Neural cell (in vitro differentiated cells): ENCODE data around the gene LPGAT1. TPM values are rescaled to one million over a fixed set of nuclear protein-coding genes. Genes with fewer than 3 reads are reported as not detected.

Experiments used
- H2AFZ ChIP-seq: fragments of 200-600, 300-800 bp; sonication (generic), shearing (Covaris generic); 2 replicates; pipeline ENCODE4 v1.6.0; 2014; ENCODE audit warnings: low read depth, mild to moderate bottlenecking, antibody characterized with exemption, low read length, moderate library complexity
- H3F3A ChIP-seq: fragments of 200-600 bp; shearing (Covaris generic); 2 replicates; pipeline ENCODE4 v1.6.1; 2016; ENCODE audit warnings: mild to moderate bottlenecking, moderate library complexity, mixed read lengths, antibody characterized with exemption, low read length; ENCODE audit not compliant: insufficient read depth, poor library complexity, severe bottlenecking
- H3K27ac ChIP-seq: fragments of 200-600, 300-800 bp; sonication (generic), shearing (Covaris generic); 2 replicates; pipeline ENCODE4 v1.5.1; 2014; ENCODE audit warnings: mild to moderate bottlenecking, low read length, moderate library complexity
- H3K27me3 ChIP-seq: fragments of 300-800, 200-600 bp; sonication (generic), shearing (Covaris generic); 2 replicates; pipeline ENCODE4 v1.6.0; 2014; ENCODE audit warnings: mild to moderate bottlenecking, low read depth, low read length, moderate library complexity; ENCODE audit not compliant: insufficient read depth
- H3K36me3 ChIP-seq: fragments of 300-800, 200-600 bp; sonication (generic), shearing (Covaris generic); 2 replicates; pipeline ENCODE4 v1.5.1; 2014; ENCODE audit warnings: mild to moderate bottlenecking, antibody characterized with exemption, low read length, moderate library complexity; ENCODE audit not compliant: insufficient read depth
- H3K4me2 ChIP-seq: fragments of 300-800, 200-600 bp; sonication (generic), shearing (Covaris generic); 2 replicates; pipeline ENCODE4 v1.6.0; 2014; ENCODE audit warnings: mild to moderate bottlenecking, low read length
- H3K4me3 ChIP-seq: fragments of 300-800, 200-600 bp; sonication (generic), shearing (Covaris generic); 2 replicates; pipeline ENCODE4 v1.5.1; 2014; ENCODE audit warnings: mild to moderate bottlenecking, low read length, moderate library complexity
- H3K79me2 ChIP-seq: fragments of 200-600 bp; shearing (Covaris generic); replicated peaks from 2 replicates; pipeline ENCODE4 v1.6.0; 2014; ENCODE audit warnings: mild to moderate bottlenecking, low read length, moderate library complexity; ENCODE audit not compliant: insufficient read depth
- H3K9ac ChIP-seq: fragments of 300-800, 200-600 bp; sonication (generic), shearing (Covaris generic); 2 replicates; pipeline ENCODE4 v1.6.1; 2016; ENCODE audit warnings: mild to moderate bottlenecking, low read length, mixed read lengths
- H3K9me2 ChIP-seq: fragments of 200-600 bp; shearing (Covaris generic); 2 replicates; pipeline ENCODE4 v1.6.1; 2016; ENCODE audit warnings: mild to moderate bottlenecking, low read length, mixed read lengths; ENCODE audit not compliant: insufficient read depth
- H3K9me3 ChIP-seq: fragments of 200-600, 300-800 bp; sonication (generic), shearing (Covaris generic); 2 replicates; pipeline ENCODE4 v1.6.1; 2016; ENCODE audit warnings: mild to moderate bottlenecking, mixed run types, low read length, moderate library complexity, mixed read lengths
- H4K20me1 ChIP-seq: fragments of 200-600 bp; shearing (Covaris generic); 2 replicates; pipeline ENCODE4 v1.6.1; 2016; ENCODE audit warnings: mild to moderate bottlenecking, mixed run types; ENCODE audit not compliant: insufficient read depth
- EP300 ChIP-seq: fragments of 450-650 bp; conservative IDR thresholded peaks from 2 replicates; pipeline ENCODE4 v1.6.1; 2014; ENCODE audit warnings: antibody characterized with exemption, mild to moderate bottlenecking, moderate library complexity; ENCODE audit not compliant: poor library complexity, severe bottlenecking
- EZH2 ChIP-seq: fragments of 200-600, 300-800 bp; shearing (Covaris generic), sonication (generic); IDR thresholded peaks from 2 replicates; pipeline ENCODE4 v1.6.1; 2014; ENCODE audit warnings: antibody characterized with exemption, low read length, borderline replicate concordance, mild to moderate bottlenecking; ENCODE audit not compliant: insufficient read depth, poor library complexity, severe bottlenecking
- MXI1 ChIP-seq: fragments of 450-650 bp; conservative IDR thresholded peaks from 2 replicates; pipeline ENCODE4 v1.6.1; 2014; ENCODE audit warnings: antibody characterized with exemption, mild to moderate bottlenecking; ENCODE audit not compliant: poor library complexity, severe bottlenecking
- POLR2AphosphoS5 ChIP-seq: IDR thresholded peaks from 2 replicates; pipeline ENCODE4 v1.6.1; 2012
- RAD21 ChIP-seq: fragments of 450-650 bp; conservative IDR thresholded peaks from 2 replicates; pipeline ENCODE4 v1.6.1; 2014; ENCODE audit warnings: antibody characterized with exemption, mild to moderate bottlenecking, moderate library complexity
- SMC3 ChIP-seq: fragments of 450-650 bp; conservative IDR thresholded peaks from 2 replicates; pipeline ENCODE4 v1.6.1; 2014; ENCODE audit warnings: antibody characterized with exemption, mild to moderate bottlenecking, moderate library complexity; ENCODE audit not compliant: poor library complexity
- TAF1 ChIP-seq: IDR thresholded peaks from 2 replicates; pipeline ENCODE4 v1.6.1; 2012; ENCODE audit warnings: low read depth
- polyA plus RNA-seq: library from polyadenylated mRNA; depleted of rRNA; stranded (reverse); fragments of >200 nt; gene quantifications from 2 replicates; pipeline ENCODE4 v1.2.3, GENCODE V29; 2014
- TF ChIP-seq, protein P1 (sequence below): IDR thresholded peaks from 2 replicates; pipeline ENCODE4 v1.6.1; 2012; ENCODE audit warnings: borderline replicate concordance
- TF ChIP-seq, protein P2 (sequence below): fragments of 450-650 bp; IDR thresholded peaks from 2 replicates; pipeline ENCODE4 v1.5.1; 2014; ENCODE audit warnings: antibody characterized with exemption, mild to moderate bottlenecking, moderate library complexity; ENCODE audit not compliant: poor library complexity, severe bottlenecking

The LPGAT1 gene
- polyA plus RNA-seq, 1 donor from 2014 or later, result 53.1 TPM

DNA sequence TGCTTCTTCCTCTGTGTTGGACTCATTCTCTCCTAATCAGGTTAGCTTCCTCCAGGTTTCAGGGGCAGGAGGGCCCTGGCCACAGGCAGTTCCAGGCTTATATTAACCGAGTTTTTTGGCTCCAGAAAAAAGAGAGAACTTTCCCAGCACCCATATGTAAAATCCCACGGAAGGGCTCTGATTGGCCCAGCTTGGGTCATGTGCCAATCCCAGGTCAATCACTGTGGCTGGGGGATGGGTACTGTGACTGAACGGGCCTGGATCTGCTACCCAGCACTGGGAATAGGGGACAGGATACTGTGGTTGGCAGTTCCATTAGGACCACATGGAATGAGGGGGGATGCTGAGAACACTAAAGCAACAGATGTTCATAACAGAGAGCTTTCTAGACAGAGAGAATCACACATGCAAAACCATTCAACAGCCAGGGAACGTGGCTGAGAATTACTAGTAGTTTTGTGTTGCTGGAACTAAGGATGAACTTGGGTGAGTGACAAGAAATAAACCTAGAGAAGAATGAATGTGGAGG, 104.0 kb downstream of the LPGAT1 start:
- Histone ChIP-seq H3K4me3 (no peak overlapping the region), H3K79me2 (no peaks in the 10 kb centered on the region), H3K4me2 (no peak overlapping the region), H3K27me3 (no peaks in the 10 kb centered on the region), H3K9me3 (no peaks in the 10 kb centered on the region), H2AFZ (no peak overlapping the region), H3K36me3 (no peaks in the 10 kb centered on the region), H3K9ac (no peak overlapping the region), H3K9me2 (no peaks in the 10 kb centered on the region), H4K20me1 (no peaks in the 10 kb centered on the region), H3F3A (no peaks in the 10 kb centered on the region), H3K27ac (no peak overlapping the region)
- TF ChIP-seq SMC3, result no peak
- TF ChIP-seq EP300, result no peak
- no peak for TF ChIP-seq TAF1

DNA sequence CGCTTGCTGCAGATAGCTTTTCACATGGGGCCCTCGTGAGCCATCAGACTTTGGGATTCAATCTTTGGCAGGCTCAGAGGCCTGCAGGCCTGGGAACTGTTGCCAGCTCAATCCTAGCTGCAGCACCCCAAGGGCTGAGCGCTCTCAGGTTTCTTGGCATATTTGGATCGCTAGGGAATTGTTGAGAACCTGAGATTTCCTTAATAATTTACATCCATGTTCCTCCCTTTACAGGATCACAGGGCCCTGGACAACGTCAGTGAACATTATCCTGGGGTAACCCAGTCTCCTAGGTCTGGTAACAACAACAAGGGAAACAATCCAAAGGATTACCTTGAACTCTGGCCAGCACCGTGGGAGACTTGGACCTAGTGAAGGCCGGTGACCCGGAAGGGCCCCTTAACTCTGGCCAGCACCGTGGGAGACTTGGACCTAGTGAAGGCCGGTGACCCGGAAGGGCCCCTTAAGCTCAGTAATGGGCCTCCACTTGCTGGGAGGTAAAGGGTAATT, 105.8 kb downstream of the LPGAT1 start:
- Histone ChIP-seq H3K4me2 (no peak overlapping the region), H2AFZ (no peak overlapping the region), H4K20me1 (no peaks in the 10 kb centered on the region), H3F3A (no peaks in the 10 kb centered on the region), H3K36me3 (no peaks in the 10 kb centered on the region), H3K4me3 (no peak overlapping the region), H3K9me3 (no peaks in the 10 kb centered on the region), H3K27ac (no peak overlapping the region), H3K9ac (no peak overlapping the region), H3K79me2 (no peaks in the 10 kb centered on the region), H3K9me2 (no peaks in the 10 kb centered on the region), H3K27me3 (no peaks in the 10 kb centered on the region)
- TF ChIP-seq EZH2, result no peak
- TF ChIP-seq, protein P1, sequence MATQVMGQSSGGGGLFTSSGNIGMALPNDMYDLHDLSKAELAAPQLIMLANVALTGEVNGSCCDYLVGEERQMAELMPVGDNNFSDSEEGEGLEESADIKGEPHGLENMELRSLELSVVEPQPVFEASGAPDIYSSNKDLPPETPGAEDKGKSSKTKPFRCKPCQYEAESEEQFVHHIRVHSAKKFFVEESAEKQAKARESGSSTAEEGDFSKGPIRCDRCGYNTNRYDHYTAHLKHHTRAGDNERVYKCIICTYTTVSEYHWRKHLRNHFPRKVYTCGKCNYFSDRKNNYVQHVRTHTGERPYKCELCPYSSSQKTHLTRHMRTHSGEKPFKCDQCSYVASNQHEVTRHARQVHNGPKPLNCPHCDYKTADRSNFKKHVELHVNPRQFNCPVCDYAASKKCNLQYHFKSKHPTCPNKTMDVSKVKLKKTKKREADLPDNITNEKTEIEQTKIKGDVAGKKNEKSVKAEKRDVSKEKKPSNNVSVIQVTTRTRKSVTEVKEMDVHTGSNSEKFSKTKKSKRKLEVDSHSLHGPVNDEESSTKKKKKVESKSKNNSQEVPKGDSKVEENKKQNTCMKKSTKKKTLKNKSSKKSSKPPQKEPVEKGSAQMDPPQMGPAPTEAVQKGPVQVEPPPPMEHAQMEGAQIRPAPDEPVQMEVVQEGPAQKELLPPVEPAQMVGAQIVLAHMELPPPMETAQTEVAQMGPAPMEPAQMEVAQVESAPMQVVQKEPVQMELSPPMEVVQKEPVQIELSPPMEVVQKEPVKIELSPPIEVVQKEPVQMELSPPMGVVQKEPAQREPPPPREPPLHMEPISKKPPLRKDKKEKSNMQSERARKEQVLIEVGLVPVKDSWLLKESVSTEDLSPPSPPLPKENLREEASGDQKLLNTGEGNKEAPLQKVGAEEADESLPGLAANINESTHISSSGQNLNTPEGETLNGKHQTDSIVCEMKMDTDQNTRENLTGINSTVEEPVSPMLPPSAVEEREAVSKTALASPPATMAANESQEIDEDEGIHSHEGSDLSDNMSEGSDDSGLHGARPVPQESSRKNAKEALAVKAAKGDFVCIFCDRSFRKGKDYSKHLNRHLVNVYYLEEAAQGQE, result no peak
- no peak for TF ChIP-seq RAD21
- no peak for TF ChIP-seq MXI1
- TF ChIP-seq TAF1, result no peak
- no peak for TF ChIP-seq POLR2AphosphoS5
- TF ChIP-seq SMC3, result no peak
- TF ChIP-seq, protein P2, sequence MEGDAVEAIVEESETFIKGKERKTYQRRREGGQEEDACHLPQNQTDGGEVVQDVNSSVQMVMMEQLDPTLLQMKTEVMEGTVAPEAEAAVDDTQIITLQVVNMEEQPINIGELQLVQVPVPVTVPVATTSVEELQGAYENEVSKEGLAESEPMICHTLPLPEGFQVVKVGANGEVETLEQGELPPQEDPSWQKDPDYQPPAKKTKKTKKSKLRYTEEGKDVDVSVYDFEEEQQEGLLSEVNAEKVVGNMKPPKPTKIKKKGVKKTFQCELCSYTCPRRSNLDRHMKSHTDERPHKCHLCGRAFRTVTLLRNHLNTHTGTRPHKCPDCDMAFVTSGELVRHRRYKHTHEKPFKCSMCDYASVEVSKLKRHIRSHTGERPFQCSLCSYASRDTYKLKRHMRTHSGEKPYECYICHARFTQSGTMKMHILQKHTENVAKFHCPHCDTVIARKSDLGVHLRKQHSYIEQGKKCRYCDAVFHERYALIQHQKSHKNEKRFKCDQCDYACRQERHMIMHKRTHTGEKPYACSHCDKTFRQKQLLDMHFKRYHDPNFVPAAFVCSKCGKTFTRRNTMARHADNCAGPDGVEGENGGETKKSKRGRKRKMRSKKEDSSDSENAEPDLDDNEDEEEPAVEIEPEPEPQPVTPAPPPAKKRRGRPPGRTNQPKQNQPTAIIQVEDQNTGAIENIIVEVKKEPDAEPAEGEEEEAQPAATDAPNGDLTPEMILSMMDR, result no peak
- TF ChIP-seq EP300, result no peak
